Mesendoderm (in vitro differentiated cells): Measurements from ENCODE around the gene ALOX15.
"Not testable (repeated sequence)": the region's sequence is repeated elsewhere in the genome, so short reads cannot be mapped to it uniquely, and the experiment has no call there.

Experiments
- DNase-seq: peaks from one replicate; pipeline ENCODE4 v3.0.0; 2013
- H2AK5ac ChIP-seq: 2 replicates; pipeline ENCODE4 v1.6.1; 2013; ENCODE audit warnings: low read length, inconsistent platforms
- H2BK120ac ChIP-seq: 2 replicates; pipeline ENCODE4 v1.6.1; 2013; ENCODE audit warnings: low read depth, mild to moderate bottlenecking, low read length, moderate library complexity, mixed read lengths
- H2BK15ac ChIP-seq: replicated peaks from 2 replicates; pipeline ENCODE4 v1.6.1; 2013; ENCODE audit warnings: low read depth, mild to moderate bottlenecking, moderate library complexity
- H2BK5ac ChIP-seq: 2 replicates; pipeline ENCODE4 v1.6.1; 2013; ENCODE audit warnings: low read length, inconsistent platforms
- H3K18ac ChIP-seq: 2 replicates; pipeline ENCODE4 v1.6.1; 2013; ENCODE audit warnings: mild to moderate bottlenecking, low read length, mixed read lengths
- H3K23ac ChIP-seq: one replicate; pipeline ENCODE4 v1.6.1; 2013; ENCODE audit warnings: low read length
- H3K27ac ChIP-seq: 2 replicates; pipeline ENCODE4 v1.5.1; 2013; ENCODE audit warnings: low read depth, mild to moderate bottlenecking, inconsistent platforms, low read length, moderate library complexity
- H3K27me3 ChIP-seq: 2 replicates; pipeline ENCODE4 v1.6.1; 2013; ENCODE audit warnings: low read length, control low read depth, mild to moderate bottlenecking, inconsistent platforms; ENCODE audit not compliant: insufficient read depth, poor library complexity
- H3K36me3 ChIP-seq: 2 replicates; pipeline ENCODE4 v1.6.1; 2013; ENCODE audit warnings: low read length, inconsistent platforms; ENCODE audit not compliant: control insufficient read depth, insufficient read depth
- H3K4ac ChIP-seq: one replicate; pipeline ENCODE4 v1.6.1; 2013; ENCODE audit warnings: low read depth, mild to moderate bottlenecking, low read length, moderate library complexity
- H3K4me1 ChIP-seq: 2 replicates; pipeline ENCODE4 v1.6.1; 2013; ENCODE audit warnings: low read depth, low read length, inconsistent platforms; ENCODE audit not compliant: control insufficient read depth
- H3K4me2 ChIP-seq: 2 replicates; pipeline ENCODE4 v1.6.1; 2013; ENCODE audit warnings: low read length
- H3K4me3 ChIP-seq: 2 replicates; pipeline ENCODE4 v1.5.1; 2013; ENCODE audit warnings: mild to moderate bottlenecking, low read length
- H3K56ac ChIP-seq: one replicate; pipeline ENCODE4 v1.6.1; 2013; ENCODE audit warnings: low read length
- H3K79me1 ChIP-seq: 2 replicates; pipeline ENCODE4 v1.6.1; 2013; ENCODE audit warnings: low read length, inconsistent platforms
- H3K79me2 ChIP-seq: 2 replicates; pipeline ENCODE4 v1.6.1; 2013; ENCODE audit warnings: mild to moderate bottlenecking, low read length; ENCODE audit not compliant: control insufficient read depth, insufficient read depth
- H3K9ac ChIP-seq: 2 replicates; pipeline ENCODE4 v1.6.1; 2013; ENCODE audit warnings: low read length, inconsistent platforms
- H4K5ac ChIP-seq: one replicate; pipeline ENCODE4 v1.6.1; 2013; ENCODE audit warnings: low read length
- H4K8ac ChIP-seq: one replicate; pipeline ENCODE4 v1.6.1; 2013; ENCODE audit warnings: low read depth, mild to moderate bottlenecking, control low read depth, low read length, moderate library complexity
- WGBS: extraction: QIAGEN DNeasy Blood & Tissue Kit; methylation state at CpG from one replicate; pipeline ENCODE4 v1.1.7; 2013; ENCODE audit warnings: low lambda C conversion rate, missing lambda C conversion rate; ENCODE audit not compliant: insufficient coverage; ENCODE audit errors: extremely low coverage; 5-methylcytosine and 5-hydroxymethylcytosine counted together

ALOX15 gene

DNA sequence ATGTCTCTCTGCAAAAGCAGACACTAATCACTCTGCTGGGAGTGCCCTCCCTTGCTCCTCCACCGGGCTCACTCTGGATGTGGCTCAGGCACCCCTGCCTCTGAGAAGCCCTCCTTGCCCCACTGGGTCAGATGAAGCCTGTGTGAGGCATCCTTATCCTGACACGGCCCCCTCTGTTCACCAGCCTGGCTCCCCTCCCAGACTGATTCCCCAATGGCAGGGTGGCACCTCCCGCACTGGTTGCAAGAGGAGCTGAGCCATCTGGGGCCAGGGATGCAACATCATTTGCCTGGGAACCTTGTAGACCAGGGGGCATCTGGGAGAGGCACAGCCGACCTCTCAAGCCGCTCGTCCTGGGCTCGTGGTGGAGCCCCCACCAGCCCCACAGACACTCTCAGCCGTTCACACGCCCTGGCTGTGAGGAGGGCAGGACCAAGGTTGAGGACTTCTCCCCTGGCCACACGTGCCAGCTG is 50.5 kb downstream of the ALOX15 start:
- no peak overlapping the region for H3K18ac ChIP-seq
- peaks cover 2% of the 10 kb centered on the region for H3K4me1 ChIP-seq
- no peaks in the 10 kb centered on the region for H3K27me3 ChIP-seq
- no peaks in the 10 kb centered on the region for H3K79me2 ChIP-seq
- H3K9ac ChIP-seq, result no peak overlapping the region
- H2BK120ac ChIP-seq, result no peak overlapping the region
- no peak overlapping the region for H4K8ac ChIP-seq
- H2AK5ac ChIP-seq, result no peak overlapping the region
- no peak overlapping the region for H2BK15ac ChIP-seq
- no peak overlapping the region for H2BK5ac ChIP-seq
- no peak overlapping the region for H3K27ac ChIP-seq
- H3K56ac ChIP-seq, result no peak overlapping the region
- H3K23ac ChIP-seq, result no peak overlapping the region
- no peaks in the 10 kb centered on the region for H3K79me1 ChIP-seq
- no peak overlapping the region for H3K4me2 ChIP-seq
- no peak overlapping the region for H3K4me3 ChIP-seq
- no CpG with 5 or more reads among the region's 10 CpGs for WGBS
- H3K4ac ChIP-seq, result no peak overlapping the region
- no peak for DNase-seq
- no peak overlapping the region for H4K5ac ChIP-seq
- H3K36me3 ChIP-seq, result no peaks in the 10 kb centered on the region

GRCh38 chr17:4590042-4590441 is 51.4 kb downstream of the ALOX15 start:
- H3K4me1 ChIP-seq, H3K23ac ChIP-seq, H3K4me3 ChIP-seq, H3K79me2 ChIP-seq, H3K9ac ChIP-seq, H2BK15ac ChIP-seq, H3K4ac ChIP-seq, H4K8ac ChIP-seq, H3K79me1 ChIP-seq, H3K56ac ChIP-seq, H3K36me3 ChIP-seq, H3K18ac ChIP-seq, H4K5ac ChIP-seq, H2BK120ac ChIP-seq, H3K27ac ChIP-seq, H2AK5ac ChIP-seq, H2BK5ac ChIP-seq, H3K27me3 ChIP-seq, DNase-seq, H3K4me2 ChIP-seq: not testable (repeated sequence)
- no CpG with 5 or more reads among the region's 11 CpGs for WGBS

- no peak overlapping the region for H2BK15ac ChIP-seq
- no peak overlapping the region for H2BK120ac ChIP-seq
- no peaks in the 10 kb centered on the region for H3K79me2 ChIP-seq
- no peak overlapping the region for H3K18ac ChIP-seq
- H2AK5ac ChIP-seq, result no peak overlapping the region
- WGBS, result no CpG with 5 or more reads among the region's 22 CpGs
- no peak overlapping the region for H3K27ac ChIP-seq
- H3K4me3 ChIP-seq, result no peak overlapping the region
- H3K27me3 ChIP-seq, result peaks cover 10% of the 10 kb centered on the region
- no peak overlapping the region for H3K56ac ChIP-seq
- no peak overlapping the region for H4K5ac ChIP-seq
- H3K4me1 ChIP-seq, result no peaks in the 10 kb centered on the region
- no peaks in the 10 kb centered on the region for H3K36me3 ChIP-seq
- no peak overlapping the region for H3K23ac ChIP-seq
- no peak overlapping the region for H4K8ac ChIP-seq
- no peak overlapping the region for H3K4me2 ChIP-seq
- DNase-seq, result no peak
- no peak overlapping the region for H3K9ac ChIP-seq
- no peak overlapping the region for H2BK5ac ChIP-seq
- no peaks in the 10 kb centered on the region for H3K79me1 ChIP-seq
- no peak overlapping the region for H3K4ac ChIP-seq
These were observed 52.4 kb downstream of the ALOX15 start for GRCh38 chr17:4588898-4589625.

DNA sequence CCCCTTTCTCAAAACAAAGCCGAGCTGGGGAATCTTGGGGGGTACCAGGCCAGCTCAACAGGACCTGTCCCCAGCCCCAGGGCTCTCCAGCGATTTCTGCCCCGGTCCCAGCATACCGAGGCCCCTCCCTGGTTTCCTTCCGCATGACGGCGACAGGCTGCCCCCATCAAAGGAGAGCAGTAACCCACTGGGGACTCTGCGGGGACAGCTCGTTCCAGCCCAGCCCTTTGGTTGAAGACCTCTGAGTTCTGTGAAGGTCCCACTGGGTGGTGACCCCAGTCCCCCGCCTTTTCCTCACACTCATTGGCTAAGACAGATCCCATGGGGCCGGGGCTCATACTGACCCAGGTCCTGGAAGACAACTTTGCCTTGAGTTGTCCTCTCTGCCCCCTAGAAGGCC is 53.1 kb downstream of the ALOX15 start:
- Histone ChIP-seq H3K4ac (no peak overlapping the region), H4K5ac (no peak overlapping the region), H3K27me3 (peaks cover 12% of the 10 kb centered on the region), H3K56ac (no peak overlapping the region), H2BK120ac (no peak overlapping the region), H3K27ac (no peak overlapping the region), H3K4me1 (no peaks in the 10 kb centered on the region), H3K79me2 (no peaks in the 10 kb centered on the region), H2BK15ac (no peak overlapping the region), H3K4me2 (no peak overlapping the region), H2AK5ac (no peak overlapping the region), H3K4me3 (no peak overlapping the region), H3K9ac (no peak overlapping the region), H3K23ac (no peak overlapping the region), H3K18ac (no peak overlapping the region), H3K36me3 (no peaks in the 10 kb centered on the region), H2BK5ac (no peak overlapping the region), H3K79me1 (no peaks in the 10 kb centered on the region), H4K8ac (no peak overlapping the region)
- no CpG with 5 or more reads among the region's 11 CpGs for WGBS
- no peak for DNase-seq

DNA sequence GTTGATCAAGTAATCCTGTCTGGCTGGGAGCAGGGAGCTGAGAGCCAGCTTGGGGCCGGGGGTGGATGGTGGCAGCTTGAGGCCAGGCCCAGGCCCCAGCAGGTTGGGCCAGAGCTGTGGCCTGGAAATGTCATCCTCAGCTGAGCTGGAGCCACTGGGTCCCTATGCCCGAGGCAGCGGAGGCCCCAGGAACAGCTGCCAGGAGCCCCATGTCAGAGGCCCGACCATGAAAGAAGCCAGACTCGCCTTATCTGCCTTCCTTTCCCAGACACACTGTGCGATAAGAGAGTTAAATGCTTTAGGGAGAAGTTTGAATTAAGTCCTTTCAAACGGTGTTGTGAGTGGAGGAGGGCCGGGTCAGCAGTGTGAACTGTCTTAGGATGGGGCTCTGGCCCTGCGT is 53.7 kb downstream of the ALOX15 start:
- Histone ChIP-seq H3K27me3 (peaks cover 15% of the 10 kb centered on the region), H3K56ac (no peak overlapping the region), H3K79me2 (no peaks in the 10 kb centered on the region), H4K8ac (no peak overlapping the region), H3K23ac (no peak overlapping the region), H2BK120ac (no peak overlapping the region), H3K4me3 (no peak overlapping the region), H3K36me3 (no peaks in the 10 kb centered on the region), H3K4me1 (no peaks in the 10 kb centered on the region), H2BK15ac (no peak overlapping the region), H3K79me1 (no peaks in the 10 kb centered on the region), H3K18ac (no peak overlapping the region), H3K4me2 (no peak overlapping the region), H3K9ac (no peak overlapping the region), H3K4ac (no peak overlapping the region), H3K27ac (no peak overlapping the region), H4K5ac (no peak overlapping the region), H2BK5ac (no peak overlapping the region), H2AK5ac (no peak overlapping the region)
- peak; percentile 54 for DNase-seq
- WGBS, result no CpG with 5 or more reads among the region's 9 CpGs

DNA sequence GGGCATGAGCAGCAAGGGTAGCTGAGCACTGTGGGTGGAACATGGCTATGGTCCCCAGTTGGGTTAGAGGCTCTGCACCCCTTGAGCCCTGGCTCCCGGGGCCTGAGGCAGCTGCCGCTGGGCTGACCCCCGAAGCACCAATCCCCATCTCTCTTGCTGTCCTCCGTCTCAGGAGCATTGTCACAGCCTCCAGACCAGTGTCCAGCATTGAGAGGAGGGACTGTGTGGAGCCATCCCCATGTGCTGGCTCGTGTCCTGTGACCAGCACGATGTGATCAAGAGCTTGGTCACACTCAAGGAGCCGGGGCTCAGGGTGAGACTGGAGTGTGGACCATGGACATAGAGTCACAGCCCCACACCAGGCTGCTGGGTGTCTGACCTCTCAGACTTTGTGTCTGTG is 54.3 kb downstream of the ALOX15 start:
- no peak overlapping the region for H2BK120ac ChIP-seq
- no peak overlapping the region for H3K4ac ChIP-seq
- H3K27me3 ChIP-seq, result peaks cover 15% of the 10 kb centered on the region
- H4K5ac ChIP-seq, result no peak overlapping the region
- H3K56ac ChIP-seq, result no peak overlapping the region
- no peak for DNase-seq
- no peak overlapping the region for H3K9ac ChIP-seq
- no peaks in the 10 kb centered on the region for H3K79me1 ChIP-seq
- no peak overlapping the region for H2BK5ac ChIP-seq
- H4K8ac ChIP-seq, result no peak overlapping the region
- H3K4me2 ChIP-seq, result no peak overlapping the region
- H3K79me2 ChIP-seq, result no peaks in the 10 kb centered on the region
- no peaks in the 10 kb centered on the region for H3K4me1 ChIP-seq
- H3K4me3 ChIP-seq, result no peak overlapping the region
- H2AK5ac ChIP-seq, result no peak overlapping the region
- no peak overlapping the region for H2BK15ac ChIP-seq
- no peak overlapping the region for H3K18ac ChIP-seq
- H3K36me3 ChIP-seq, result no peaks in the 10 kb centered on the region
- H3K27ac ChIP-seq, result no peak overlapping the region
- no CpG with 5 or more reads among the region's 7 CpGs for WGBS
- H3K23ac ChIP-seq, result no peak overlapping the region
